ENCODE data around the gene MEIS1. TPM values are rescaled to one million over a fixed set of nuclear protein-coding genes. Genes with fewer than 3 reads are reported as not detected.

Gene MEIS1
- total RNA-seq, 1 donor from 2014 or later: 3.4 TPM

DNA sequence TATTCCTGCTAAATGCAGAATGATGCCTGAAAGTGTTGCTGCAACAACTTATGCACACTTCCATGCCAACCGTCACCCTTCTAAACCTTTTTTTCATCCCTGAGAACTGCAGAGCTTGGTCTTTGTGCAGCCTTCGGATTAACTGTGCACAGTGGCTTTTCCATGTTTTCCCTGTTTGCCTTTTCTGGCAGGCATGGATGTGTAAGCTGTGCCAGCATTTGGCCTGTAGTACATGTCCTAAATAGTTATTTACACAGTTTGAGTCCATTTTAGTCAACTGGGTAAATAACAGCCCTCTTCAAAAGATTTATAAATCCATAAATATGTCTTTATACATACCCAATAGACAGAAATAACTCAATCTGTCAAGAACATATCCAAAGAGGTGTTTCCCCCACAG, 31.5 kb downstream of the MEIS1 start:
- Histone ChIP-seq H3K4me1 (ENCODE audit: insufficient read depth, low read length) (peaks cover 5% of the 10 kb centered on the region), H3K4me3 (ENCODE audit: insufficient read depth, low read depth, low read length) (no peak overlapping the region), H3K9ac (ENCODE audit: low read length) (no peak overlapping the region), H3K79me2 (ENCODE audit: insufficient read depth, low read length) (no peaks in the 10 kb centered on the region), H3K36me3 (ENCODE audit: insufficient read depth, low read length) (peaks cover 8% of the 10 kb centered on the region), H3K27ac (ENCODE audit: low read depth, low read length) (no peak overlapping the region), H3K4me2 (ENCODE audit: low read length) (no peak overlapping the region), H2AFZ (ENCODE audit: low read depth, low read length) (no peak overlapping the region), H3K9me3 (ENCODE audit: insufficient read depth, low read depth, low read length) (no peaks in the 10 kb centered on the region), H4K20me1 (ENCODE audit: insufficient read depth, low read length) (peaks cover 25% of the 10 kb centered on the region), H3K27me3 (ENCODE audit: insufficient read depth, low read length) (no peaks in the 10 kb centered on the region)
- no peaks in the 10 kb centered on the region for H3K9me3 Mint-ChIP-seq (ENCODE audit: unreplicated experiment)
- no peak for DNase-seq (ENCODE audit: low read depth)
- H3K4me1 Mint-ChIP-seq (ENCODE audit: low read depth, unreplicated experiment): peaks cover 5% of the 10 kb centered on the region
- H3K27ac Mint-ChIP-seq (ENCODE audit: unreplicated experiment): no peak overlapping the region
- no peak for FAIRE-seq
- no peak overlapping the region for H3K4me3 Mint-ChIP-seq (ENCODE audit: unreplicated experiment)
- peaks cover 3% of the 10 kb centered on the region for H3K27me3 Mint-ChIP-seq (ENCODE audit: low read depth, unreplicated experiment)
- TF ChIP-seq, protein P1, sequence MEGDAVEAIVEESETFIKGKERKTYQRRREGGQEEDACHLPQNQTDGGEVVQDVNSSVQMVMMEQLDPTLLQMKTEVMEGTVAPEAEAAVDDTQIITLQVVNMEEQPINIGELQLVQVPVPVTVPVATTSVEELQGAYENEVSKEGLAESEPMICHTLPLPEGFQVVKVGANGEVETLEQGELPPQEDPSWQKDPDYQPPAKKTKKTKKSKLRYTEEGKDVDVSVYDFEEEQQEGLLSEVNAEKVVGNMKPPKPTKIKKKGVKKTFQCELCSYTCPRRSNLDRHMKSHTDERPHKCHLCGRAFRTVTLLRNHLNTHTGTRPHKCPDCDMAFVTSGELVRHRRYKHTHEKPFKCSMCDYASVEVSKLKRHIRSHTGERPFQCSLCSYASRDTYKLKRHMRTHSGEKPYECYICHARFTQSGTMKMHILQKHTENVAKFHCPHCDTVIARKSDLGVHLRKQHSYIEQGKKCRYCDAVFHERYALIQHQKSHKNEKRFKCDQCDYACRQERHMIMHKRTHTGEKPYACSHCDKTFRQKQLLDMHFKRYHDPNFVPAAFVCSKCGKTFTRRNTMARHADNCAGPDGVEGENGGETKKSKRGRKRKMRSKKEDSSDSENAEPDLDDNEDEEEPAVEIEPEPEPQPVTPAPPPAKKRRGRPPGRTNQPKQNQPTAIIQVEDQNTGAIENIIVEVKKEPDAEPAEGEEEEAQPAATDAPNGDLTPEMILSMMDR (IDR thresholded peaks at IDR 0.05; ENCODE audit: insufficient read depth, low read depth, low read length): no peak
- TF ChIP-seq EZH2 (IDR thresholded peaks at IDR 0.05; ENCODE audit: insufficient read depth, low read length): no peak
- H3K36me3 Mint-ChIP-seq (ENCODE audit: low read depth, unreplicated experiment): no peaks in the 10 kb centered on the region

DNA sequence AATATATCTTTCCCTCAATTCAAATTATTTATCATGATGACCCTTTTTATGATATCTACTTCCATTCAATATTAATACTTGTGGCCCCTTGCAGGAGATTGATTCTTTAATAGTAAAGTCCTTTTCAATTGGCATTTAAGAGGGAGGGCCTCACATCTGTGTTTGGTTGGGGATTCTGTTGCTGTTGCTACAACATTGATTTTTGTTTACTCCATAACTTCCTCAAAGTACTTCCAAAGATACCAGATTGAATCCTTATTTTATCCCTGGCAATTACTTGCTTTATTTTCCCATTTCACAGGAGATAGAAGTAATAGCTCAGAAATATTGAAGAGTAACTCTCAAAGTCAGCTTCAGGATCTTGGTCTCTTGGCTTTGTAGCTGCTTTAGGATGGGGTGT, 32.8 kb downstream of the MEIS1 start:
- Histone ChIP-seq H3K4me2 (ENCODE audit: low read length) (no peak overlapping the region), H3K27me3 (ENCODE audit: insufficient read depth, low read length) (no peaks in the 10 kb centered on the region), H2AFZ (ENCODE audit: low read depth, low read length) (no peak overlapping the region), H3K79me2 (ENCODE audit: insufficient read depth, low read length) (no peaks in the 10 kb centered on the region), H3K9me3 (ENCODE audit: insufficient read depth, low read depth, low read length) (no peaks in the 10 kb centered on the region), H3K4me1 (ENCODE audit: insufficient read depth, low read length) (peaks cover 2% of the 10 kb centered on the region), H3K27ac (ENCODE audit: low read depth, low read length) (no peak overlapping the region), H3K9ac (ENCODE audit: low read length) (no peak overlapping the region), H4K20me1 (ENCODE audit: insufficient read depth, low read length) (peaks cover 25% of the 10 kb centered on the region), H3K36me3 (ENCODE audit: insufficient read depth, low read length) (peaks cover 8% of the 10 kb centered on the region), H3K4me3 (ENCODE audit: insufficient read depth, low read depth, low read length) (no peak overlapping the region)
- TF ChIP-seq, protein P1 (IDR thresholded peaks at IDR 0.05; ENCODE audit: insufficient read depth, low read depth, low read length): no peak
- TF ChIP-seq EZH2 (IDR thresholded peaks at IDR 0.05; ENCODE audit: insufficient read depth, low read length): no peak
- Mint-ChIP-seq H3K9me3 (ENCODE audit: unreplicated experiment) (no peaks in the 10 kb centered on the region), H3K4me1 (ENCODE audit: low read depth, unreplicated experiment) (no peaks in the 10 kb centered on the region), H3K36me3 (ENCODE audit: low read depth, unreplicated experiment) (no peaks in the 10 kb centered on the region), H3K27me3 (ENCODE audit: low read depth, unreplicated experiment) (peaks cover 3% of the 10 kb centered on the region), H3K27ac (ENCODE audit: unreplicated experiment) (no peak overlapping the region), H3K4me3 (ENCODE audit: unreplicated experiment) (no peak overlapping the region)
- DNase-seq (ENCODE audit: low read depth) (no peak), FAIRE-seq (no peak)

DNA sequence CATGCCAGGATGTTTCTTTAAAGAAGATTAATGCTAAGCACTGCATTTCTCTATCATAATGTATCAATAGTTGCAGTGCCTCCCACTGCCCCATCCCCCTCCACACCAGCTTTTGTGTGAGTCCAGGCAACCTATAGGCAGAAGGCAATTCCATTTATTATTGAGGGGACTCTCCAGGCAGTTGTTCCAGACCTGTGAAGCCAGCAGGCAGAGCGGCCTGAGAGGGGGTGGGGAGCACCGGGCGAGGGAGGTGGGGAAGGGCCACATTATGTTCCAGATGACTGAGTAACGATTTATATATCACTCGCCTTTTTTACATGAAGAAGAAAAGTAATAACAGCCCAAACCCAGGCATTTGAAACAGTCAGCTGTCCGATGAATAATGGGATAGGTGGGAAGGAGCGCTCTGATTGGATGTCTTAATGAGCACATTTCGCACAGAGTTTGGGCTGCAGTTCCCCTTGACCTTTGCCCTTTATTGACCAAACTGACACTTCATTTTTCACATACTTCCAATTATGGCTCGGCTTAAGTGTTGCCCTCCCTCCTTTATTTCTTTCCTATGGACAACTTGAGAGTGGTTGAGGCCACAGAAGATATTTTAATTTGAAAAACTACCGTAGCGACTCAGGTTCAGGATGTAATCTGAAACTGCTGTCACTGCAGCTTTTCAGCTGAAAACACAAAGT, 34.4 kb downstream of the MEIS1 start:
- Mint-ChIP-seq H3K4me1 (ENCODE audit: low read depth, unreplicated experiment) (no peaks in the 10 kb centered on the region), H3K27ac (ENCODE audit: unreplicated experiment) (no peak overlapping the region), H3K4me3 (ENCODE audit: unreplicated experiment) (no peak overlapping the region), H3K27me3 (ENCODE audit: low read depth, unreplicated experiment) (peaks cover 3% of the 10 kb centered on the region), H3K36me3 (ENCODE audit: low read depth, unreplicated experiment) (no peaks in the 10 kb centered on the region), H3K9me3 (ENCODE audit: unreplicated experiment) (no peaks in the 10 kb centered on the region)
- no peak overlapping the region for H3K27ac ChIP-seq (ENCODE audit: low read depth, low read length)
- peaks cover 17% of the 10 kb centered on the region for H4K20me1 ChIP-seq (ENCODE audit: insufficient read depth, low read length)
- H3K4me1 ChIP-seq (ENCODE audit: insufficient read depth, low read length): no peaks in the 10 kb centered on the region
- no peak overlapping the region for H3K9ac ChIP-seq (ENCODE audit: low read length)
- no peak overlapping the region for H3K4me2 ChIP-seq (ENCODE audit: low read length)
- DNase-seq (ENCODE audit: low read depth) (no peak), FAIRE-seq (no peak)
- H3K79me2 ChIP-seq (ENCODE audit: insufficient read depth, low read length): no peaks in the 10 kb centered on the region
- H2AFZ ChIP-seq (ENCODE audit: low read depth, low read length): no peak overlapping the region
- no peak for TF ChIP-seq EZH2 (IDR thresholded peaks at IDR 0.05; ENCODE audit: insufficient read depth, low read length)
- TF ChIP-seq, protein P1 (IDR thresholded peaks at IDR 0.05; ENCODE audit: insufficient read depth, low read depth, low read length): no peak
- no peaks in the 10 kb centered on the region for H3K27me3 ChIP-seq (ENCODE audit: insufficient read depth, low read length)
- peaks cover 4% of the 10 kb centered on the region for H3K36me3 ChIP-seq (ENCODE audit: insufficient read depth, low read length)
- no peaks in the 10 kb centered on the region for H3K9me3 ChIP-seq (ENCODE audit: insufficient read depth, low read depth, low read length)
- H3K4me3 ChIP-seq (ENCODE audit: insufficient read depth, low read depth, low read length): no peak overlapping the region

Measured in astrocyte (in vitro differentiated cells and primary cell).